ENCODE measurements around the gene OR9Q1. TPM values are rescaled to one million over a fixed set of nuclear protein-coding genes. Genes with fewer than 3 reads are reported as not detected.

The OR9Q1 gene
- total and polyA plus RNA-seq, 2 of the 4 experiments (the other 2 are of a cell fraction) = not detected

GRCh38 chr11:58164990-58165389 lies 141.3 kb downstream of the OR9Q1 start:
- Histone ChIP-seq H4K5ac (ENCODE audit: low read depth, low read length) (no peak overlapping the region), H3K4ac (ENCODE audit: low read depth, low read length) (no peak overlapping the region), H3K9me1 (ENCODE audit: insufficient read depth, low read length) (no peaks in the 10 kb centered on the region), H3K9ac (ENCODE audit: low read depth, low read length) (no peak overlapping the region), H2BK15ac (ENCODE audit: low read depth, low read length) (no peak overlapping the region), H3K79me1 (ENCODE audit: low read depth in 1 of 2, low read length in 2 of 2) (no peaks in the 10 kb centered on the region), H3K36me3 (ENCODE audit: control insufficient read depth, insufficient read depth, low read length) (no peaks in the 10 kb centered on the region), H3K14ac (replicated peaks; ENCODE audit: low read depth, low read length) (no peak overlapping the region), H4K91ac (ENCODE audit: insufficient read depth, low read depth, low read length) (no peak overlapping the region), H4K20me1 (ENCODE audit: insufficient read depth, low read length) (no peaks in the 10 kb centered on the region), H3K9me3 (ENCODE audit: control insufficient read depth, insufficient read depth, low read length) (no peaks in the 10 kb centered on the region; the same call in 1 of the 2 replicates), H3K23ac (ENCODE audit: low read depth, low read length) (no peak overlapping the region), H3K18ac (ENCODE audit: low read depth, low read length) (no peak overlapping the region), H2AK9ac (replicated peaks; ENCODE audit: low read depth, low read length, poor library complexity) (no peak overlapping the region), H3K4me2 (ENCODE audit: low read depth, low read length) (no peak overlapping the region), H3K4me1 (ENCODE audit: control insufficient read depth, insufficient read depth, low read length) (no peaks in the 10 kb centered on the region), H3K56ac (ENCODE audit: extremely low read depth, insufficient read depth, low read length) (no peak overlapping the region), H2AFZ (replicated peaks; ENCODE audit: low read length, poor library complexity) (no peak overlapping the region), H2BK20ac (ENCODE audit: low read depth, low read length) (no peak overlapping the region), H4K8ac (ENCODE audit: low read depth in 2 of 2, low read length in 2 of 2) (no peak overlapping the region), H3K27ac (ENCODE audit: insufficient read depth, low read length) (no peak overlapping the region), H3K4me3 (ENCODE audit: insufficient read depth, low read depth, low read length) (no peak overlapping the region), H3K27me3 (ENCODE audit: control insufficient read depth, insufficient read depth, low read length) (peaks cover 3% of the 10 kb centered on the region; the same call in 1 of the 2 replicates), H2BK5ac (ENCODE audit: low read depth, low read length, poor library complexity, severe bottlenecking) (no peak overlapping the region), H2BK120ac (ENCODE audit: low read depth, low read length) (no peak overlapping the region), H2AK5ac (ENCODE audit: low read depth, low read length) (no peak overlapping the region)
- POLR2A ChIA-PET (ENCODE audit: unreplicated experiment) = no interaction called here
- no CpG with 5 or more reads among the region's 1 CpG for WGBS, 2 experiments (ENCODE audit: extremely low coverage in 2 of 2, insufficient read length in 1 of 2)
- BruUV-seq (replicated peaks) = no TSS peak
- intact Hi-C loops (cut with micrococcal nuclease) (no loop called here), dilution Hi-C loops (cut with HindIII; ENCODE audit: low sequenced_read_pairs, unreplicated experiment) (no loop called here), in situ Hi-C loops (cut with MboI; ENCODE audit: low sequenced_read_pairs) (no loop called here)
- ATAC-seq (ENCODE audit: low read depth) (no peak), DNase-seq (no peak)
- no peak for TF ChIP-seq FOS (IDR thresholded peaks at IDR 0.05; ENCODE audit: low read depth, low read length)
- no peak for TF ChIP-seq CEBPB (IDR thresholded peaks at IDR 0.05; ENCODE audit: low read depth, low read length)
- TF ChIP-seq NFE2L2 (IDR thresholded peaks at IDR 0.05; ENCODE audit: low read depth, low read length) = no peak
- TF ChIP-seq RFX5 (IDR thresholded peaks at IDR 0.05; ENCODE audit: low read depth, low read length) = no peak
- no peak for TF ChIP-seq POLR2A (IDR thresholded peaks at IDR 0.05; ENCODE audit: low read depth, low read length)
- TF ChIP-seq ELK1 (IDR thresholded peaks at IDR 0.05; ENCODE audit: borderline replicate concordance, low read depth, low read length) = no peak
- TF ChIP-seq MAZ (IDR thresholded peaks at IDR 0.05; ENCODE audit: borderline replicate concordance, low read depth, low read length) = no peak
- TF ChIP-seq CTCF (conservative IDR thresholded peaks at IDR 0.05; ENCODE audit: low read depth, low read length) = no peak
- no peak for TF ChIP-seq BHLHE40 (IDR thresholded peaks at IDR 0.05; ENCODE audit: low read depth, low read length)
- TF ChIP-seq MAFK (IDR thresholded peaks at IDR 0.05; ENCODE audit: low read depth, low read length) = no peak
- TF ChIP-seq MXI1 (IDR thresholded peaks at IDR 0.05; ENCODE audit: borderline replicate concordance, low read depth, low read length) = no peak
- TF ChIP-seq RAD21 (IDR thresholded peaks at IDR 0.05; ENCODE audit: low read length) = no peak
- TF ChIP-seq USF2 (IDR thresholded peaks at IDR 0.05; ENCODE audit: low read depth, low read length) = no peak
- no peak for TF ChIP-seq CHD1 (IDR thresholded peaks at IDR 0.05; ENCODE audit: low read depth, low read length)
- TF ChIP-seq SMC3 (IDR thresholded peaks at IDR 0.05; ENCODE audit: low read depth, low read length) = no peak
- no peak for TF ChIP-seq RCOR1 (IDR thresholded peaks at IDR 0.05; ENCODE audit: insufficient replicate concordance, low read length)
- CTCF ChIA-PET = no interaction called here
